ENCODE data around the gene COCH. TPM values are rescaled to one million over a fixed set of nuclear protein-coding genes. Genes with fewer than 3 reads are reported as not detected.

Gene COCH
- total RNA-seq, 5 donors from 2014 or later (not counting 1 experiment from before 2014, with no cell fraction given) = 0.76 to 1.4 (median 0.77) TPM

GRCh38 chr14:30873308-30874119, 845 bp upstream of the COCH start:
- Histone ChIP-seq H3K4me3 (ENCODE audit: control insufficient read depth in 1 of 2, extremely low read depth in 1 of 2, low read length in 1 of 2) (peak overlapping the region in 1 of 2 donors; percentile 69), H3K27me3 (replicated peaks in 1 of 2; ENCODE audit: control insufficient read depth in 2 of 2, extremely low read depth in 1 of 2, insufficient read depth in 2 of 2, low read length in 1 of 2) (peaks cover 19 to 41% of the 10 kb centered on the region in 2 experiments)
- peak overlapping the region; percentile 29 to 79 (median 71) for H3K4me3 Mint-ChIP-seq

GRCh38 chr14:30874999-30875787, 834 bp downstream of the COCH start:
- peaks cover 47 to 52% of the 10 kb centered on the region in 2 donors for H3K27me3 Mint-ChIP-seq

More at GRCh38 chr14:30873308-30874119, 845 bp upstream of the COCH start:
- ATAC-seq (replicated peaks in 1 of 4) (no peak), DNase-seq (no peak)
- Histone ChIP-seq H3K4me1 (ENCODE audit: control insufficient read depth in 1 of 2, extremely low read depth in 1 of 2, insufficient read depth in 2 of 2, low read length in 2 of 2) (peaks cover 0 to 17% of the 10 kb centered on the region in 2 experiments), H3K9me3 (no peaks in the 10 kb centered on the region), H3K36me3 (ENCODE audit: control insufficient read depth in 2 of 2, extremely low read depth in 1 of 2, insufficient read depth in 1 of 2, low read length in 1 of 2) (no peaks in the 10 kb centered on the region), H3K27ac (ENCODE audit: low read length) (no peak overlapping the region)
- CTCF ChIA-PET = no interaction called here
- Mint-ChIP-seq H3K27me3 (peaks cover 54 to 58% of the 10 kb centered on the region in 2 donors), H3K36me3 (no peaks in the 10 kb centered on the region), H3K27ac (no peak overlapping the region), H3K9me3 (no peaks in the 10 kb centered on the region), H3K4me1 (peaks cover 4 to 16% (median 13%) of the 10 kb centered on the region in 3 donors)
- POLR2A ChIA-PET = no interaction called here
- 66% methylated on average over 13 of the region's 20 CpGs for WGBS (ENCODE audit: insufficient coverage)

GRCh38 chr14:30875788-30876053, 1.4 kb downstream of the COCH start:
- no peak overlapping the region for H3K27ac ChIP-seq (ENCODE audit: low read length)
- ATAC-seq (replicated peaks in 1 of 4) (no peak), DNase-seq (no peak)
- peaks cover 21 to 38% of the 10 kb centered on the region in 2 experiments for H3K27me3 ChIP-seq (replicated peaks in 1 of 2; ENCODE audit: control insufficient read depth in 2 of 2, extremely low read depth in 1 of 2, insufficient read depth in 2 of 2, low read length in 1 of 2)
- no CpG with 5 or more reads among the region's 9 CpGs for WGBS (ENCODE audit: insufficient coverage)
- POLR2A ChIA-PET = interaction anchor here in 1 of 2 donors (0.5 kb wide), 1 partner anchor 117 kb away, joined by 7 read pairs; no protein-coding TSS in a partner anchor
- CTCF ChIA-PET = interaction anchor here in 1 of 2 donors (0.6 to 0.7 kb wide), 2 partner anchors 238 to 253 kb away, joined by 3 read pairs; no protein-coding TSS in a partner anchor
- Mint-ChIP-seq H3K9me3 (no peaks in the 10 kb centered on the region), H3K4me1 (peaks cover 4 to 16% (median 13%) of the 10 kb centered on the region in 3 donors), H3K27ac (no peak overlapping the region), H3K4me3 (peak overlapping the region; percentile 28 to 79 (median 78)), H3K36me3 (no peaks in the 10 kb centered on the region), H3K27me3 (peaks cover 45 to 47% of the 10 kb centered on the region in 2 donors)
- H3K4me3 ChIP-seq (ENCODE audit: control insufficient read depth in 1 of 2, extremely low read depth in 1 of 2, low read length in 1 of 2) = no peak overlapping the region
- peaks cover 0 to 17% of the 10 kb centered on the region in 2 experiments for H3K4me1 ChIP-seq (ENCODE audit: control insufficient read depth in 1 of 2, extremely low read depth in 1 of 2, insufficient read depth in 2 of 2, low read length in 2 of 2)
- no peaks in the 10 kb centered on the region for H3K36me3 ChIP-seq (ENCODE audit: control insufficient read depth in 2 of 2, extremely low read depth in 1 of 2, insufficient read depth in 1 of 2, low read length in 1 of 2)
- H3K9me3 ChIP-seq = no peaks in the 10 kb centered on the region

More at GRCh38 chr14:30874999-30875787, 834 bp downstream of the COCH start:
- Mint-ChIP-seq H3K9me3 (no peaks in the 10 kb centered on the region), H3K4me3 (peak overlapping the region; percentile 70 to 79 (median 78)), H3K4me1 (peaks cover 4 to 16% (median 13%) of the 10 kb centered on the region in 3 donors), H3K27ac (no peak overlapping the region), H3K36me3 (no peaks in the 10 kb centered on the region)
- 9% methylated on average over 32 of the region's 48 CpGs for WGBS (ENCODE audit: insufficient coverage)
- H3K9me3 ChIP-seq = no peaks in the 10 kb centered on the region
- peak; percentile 25 to 39 (median 36) for ATAC-seq (replicated peaks in 1 of 4)
- H3K4me3 ChIP-seq (ENCODE audit: control insufficient read depth in 1 of 2, extremely low read depth in 1 of 2, low read length in 1 of 2) = peak overlapping the region; percentile 39 to 69
- DNase-seq = peak in 4 of 35 experiments; percentile 0 to 4 (median 1)
- peaks cover 21 to 38% of the 10 kb centered on the region in 2 experiments for H3K27me3 ChIP-seq (replicated peaks in 1 of 2; ENCODE audit: control insufficient read depth in 2 of 2, extremely low read depth in 1 of 2, insufficient read depth in 2 of 2, low read length in 1 of 2)
- CTCF ChIA-PET = interaction anchor here in 1 of 2 donors (0.7 kb wide), 1 partner anchor 252 kb away, joined by 3 read pairs; no protein-coding TSS in a partner anchor
- H3K36me3 ChIP-seq (ENCODE audit: control insufficient read depth in 2 of 2, extremely low read depth in 1 of 2, insufficient read depth in 1 of 2, low read length in 1 of 2) = no peaks in the 10 kb centered on the region
- POLR2A ChIA-PET = interaction anchor here in 1 of 2 donors (0.5 kb wide), 1 partner anchor 117 kb away, joined by 7 read pairs; no protein-coding TSS in a partner anchor
- peaks cover 0 to 17% of the 10 kb centered on the region in 2 experiments for H3K4me1 ChIP-seq (ENCODE audit: control insufficient read depth in 1 of 2, extremely low read depth in 1 of 2, insufficient read depth in 2 of 2, low read length in 2 of 2)
- H3K27ac ChIP-seq (ENCODE audit: low read length) = no peak overlapping the region

GRCh38 chr14:30876692-30877091, 2.3 kb downstream of the COCH start:
- POLR2A ChIA-PET = no interaction called here
- Mint-ChIP-seq H3K4me1 (peaks cover 4 to 16% (median 13%) of the 10 kb centered on the region in 3 donors), H3K27ac (no peak overlapping the region), H3K36me3 (no peaks in the 10 kb centered on the region), H3K9me3 (no peaks in the 10 kb centered on the region), H3K27me3 (peaks cover 40 to 45% of the 10 kb centered on the region in 2 donors), H3K4me3 (peak overlapping the region in 1 of 3 donors; percentile 16)
- Histone ChIP-seq H3K9me3 (no peaks in the 10 kb centered on the region), H3K36me3 (ENCODE audit: control insufficient read depth in 2 of 2, extremely low read depth in 1 of 2, insufficient read depth in 1 of 2, low read length in 1 of 2) (no peaks in the 10 kb centered on the region), H3K4me3 (ENCODE audit: control insufficient read depth in 1 of 2, extremely low read depth in 1 of 2, low read length in 1 of 2) (no peak overlapping the region), H3K27ac (ENCODE audit: low read length) (no peak overlapping the region), H3K27me3 (replicated peaks in 1 of 2; ENCODE audit: control insufficient read depth in 2 of 2, extremely low read depth in 1 of 2, insufficient read depth in 2 of 2, low read length in 1 of 2) (peaks cover 21 to 34% of the 10 kb centered on the region in 2 experiments), H3K4me1 (ENCODE audit: control insufficient read depth in 1 of 2, extremely low read depth in 1 of 2, insufficient read depth in 2 of 2, low read length in 2 of 2) (peaks cover 0 to 17% of the 10 kb centered on the region in 2 experiments)
- no peak for DNase-seq
- no peak for ATAC-seq (replicated peaks in 1 of 4)
- CTCF ChIA-PET = no interaction called here
- WGBS (ENCODE audit: insufficient coverage) = no CpG with 5 or more reads among the region's 4 CpGs

GRCh38 chr14:30882431-30882830, 8.1 kb downstream of the COCH start:
- Histone ChIP-seq H3K4me3 (ENCODE audit: control insufficient read depth in 1 of 2, extremely low read depth in 1 of 2, low read length in 1 of 2) (no peak overlapping the region), H3K36me3 (ENCODE audit: control insufficient read depth in 2 of 2, extremely low read depth in 1 of 2, insufficient read depth in 1 of 2, low read length in 1 of 2) (no peaks in the 10 kb centered on the region), H3K4me1 (ENCODE audit: control insufficient read depth in 1 of 2, extremely low read depth in 1 of 2, insufficient read depth in 2 of 2, low read length in 2 of 2) (no peaks in the 10 kb centered on the region), H3K9me3 (no peaks in the 10 kb centered on the region), H3K27ac (ENCODE audit: low read length) (no peak overlapping the region), H3K27me3 (replicated peaks in 1 of 2; ENCODE audit: control insufficient read depth in 2 of 2, extremely low read depth in 1 of 2, insufficient read depth in 2 of 2, low read length in 1 of 2) (peaks cover 0 to 5% of the 10 kb centered on the region in 2 experiments)
- Mint-ChIP-seq H3K4me3 (no peak overlapping the region), H3K36me3 (no peaks in the 10 kb centered on the region), H3K27me3 (peaks cover 3 to 11% of the 10 kb centered on the region in 2 donors), H3K9me3 (no peaks in the 10 kb centered on the region), H3K4me1 (no peaks in the 10 kb centered on the region), H3K27ac (no peak overlapping the region)
- DNase-seq (no peak), ATAC-seq (replicated peaks in 1 of 4) (no peak)
- ChIA-PET POLR2A (interaction anchor here in 1 of 2 donors (0.6 kb wide), 1 partner anchor 79 kb away, joined by 3 read pairs; no protein-coding TSS in a partner anchor), CTCF (no interaction called here)
- WGBS (ENCODE audit: insufficient coverage) = no CpG with 5 or more reads among the region's 1 CpG
